Right lobe of liver (tissue), 4 donors: ENCODE results near the gene ITPKB.

Experiments used
- POLR2A ChIP-seq: fragments of 450-650 bp; IDR thresholded peaks from one replicate; pipeline ENCODE4 v1.6.1; 2017; ENCODE audit warnings: antibody characterized with exemption, mild to moderate bottlenecking
- TF ChIP-seq, protein P1 (sequence below), 4 donors: fragments of 200-600 bp in 3 of 4; fragments of 450-650 bp in 1 of 4; IDR thresholded peaks; one replicate each; pipeline versions ENCODE4 v1.5.1 to v1.8.0; 2016 to 2022; ENCODE audit warnings: antibody characterized with exemption in 4 of 4, mild to moderate bottlenecking in 2 of 4
- donor health status: DM: no; HTN: no; CAD: no.
- donor health status: DM: no; HTN: no; CAD: no.
- donor health status: DM: no; HTN: yes; CAD: no.

- TF ChIP-seq, protein P1, sequence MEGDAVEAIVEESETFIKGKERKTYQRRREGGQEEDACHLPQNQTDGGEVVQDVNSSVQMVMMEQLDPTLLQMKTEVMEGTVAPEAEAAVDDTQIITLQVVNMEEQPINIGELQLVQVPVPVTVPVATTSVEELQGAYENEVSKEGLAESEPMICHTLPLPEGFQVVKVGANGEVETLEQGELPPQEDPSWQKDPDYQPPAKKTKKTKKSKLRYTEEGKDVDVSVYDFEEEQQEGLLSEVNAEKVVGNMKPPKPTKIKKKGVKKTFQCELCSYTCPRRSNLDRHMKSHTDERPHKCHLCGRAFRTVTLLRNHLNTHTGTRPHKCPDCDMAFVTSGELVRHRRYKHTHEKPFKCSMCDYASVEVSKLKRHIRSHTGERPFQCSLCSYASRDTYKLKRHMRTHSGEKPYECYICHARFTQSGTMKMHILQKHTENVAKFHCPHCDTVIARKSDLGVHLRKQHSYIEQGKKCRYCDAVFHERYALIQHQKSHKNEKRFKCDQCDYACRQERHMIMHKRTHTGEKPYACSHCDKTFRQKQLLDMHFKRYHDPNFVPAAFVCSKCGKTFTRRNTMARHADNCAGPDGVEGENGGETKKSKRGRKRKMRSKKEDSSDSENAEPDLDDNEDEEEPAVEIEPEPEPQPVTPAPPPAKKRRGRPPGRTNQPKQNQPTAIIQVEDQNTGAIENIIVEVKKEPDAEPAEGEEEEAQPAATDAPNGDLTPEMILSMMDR (IDR thresholded peaks at IDR 0.05): no peak
- TF ChIP-seq POLR2A: peak; percentile 47
These were observed 76.3 kb downstream of the ITPKB start for GRCh38 chr1:226662642-226663326.
